ENCODE measurements around the gene TEP1.
"Not testable (repeated sequence)": the region's sequence is repeated elsewhere in the genome, so short reads cannot be mapped to it uniquely, and the experiment has no call there.

TEP1 gene

DNA sequence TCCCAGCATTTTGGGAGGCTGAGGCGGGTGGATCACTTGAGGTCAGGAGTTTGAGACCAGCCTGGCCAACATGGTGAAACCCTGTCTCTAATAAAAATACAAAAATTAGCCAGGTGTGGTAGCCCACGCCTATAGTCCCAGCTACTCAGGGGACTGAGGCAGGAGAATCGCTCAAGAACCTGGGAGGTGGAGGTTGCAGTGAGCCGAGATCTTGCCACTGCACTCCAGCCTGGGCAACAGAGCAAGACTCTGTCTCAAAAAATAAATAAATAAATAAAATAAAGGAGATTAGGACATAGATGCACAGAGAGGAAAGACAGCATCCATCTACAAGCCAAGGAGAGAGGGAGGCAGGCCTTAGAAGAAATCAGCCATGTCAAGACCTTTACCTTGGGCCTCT is 72.3 kb downstream of the TEP1 start:
- DNase-seq (ENCODE audit: low read depth), result not testable (repeated sequence)

DNA sequence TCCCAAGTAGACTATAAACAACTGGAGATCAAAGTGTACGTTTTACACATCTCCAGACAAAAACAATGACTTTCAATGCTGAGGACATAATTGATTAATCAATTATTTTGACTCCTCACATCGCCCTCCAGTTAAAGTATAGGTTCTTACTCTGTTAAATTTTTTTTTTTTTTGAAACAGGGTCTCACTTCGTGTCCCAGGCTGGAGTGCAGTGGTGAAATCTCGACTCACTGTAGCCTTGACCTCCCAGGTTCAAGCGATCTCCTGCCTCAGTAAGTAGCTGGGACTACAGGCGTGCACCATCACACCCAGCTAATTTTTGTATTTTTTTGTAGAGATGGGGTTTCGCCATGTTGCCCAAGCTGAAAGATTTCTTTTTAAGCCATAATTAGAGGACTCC is 79.3 kb downstream of the TEP1 start:
- DNase-seq (ENCODE audit: low read depth), result no peak

DNA sequence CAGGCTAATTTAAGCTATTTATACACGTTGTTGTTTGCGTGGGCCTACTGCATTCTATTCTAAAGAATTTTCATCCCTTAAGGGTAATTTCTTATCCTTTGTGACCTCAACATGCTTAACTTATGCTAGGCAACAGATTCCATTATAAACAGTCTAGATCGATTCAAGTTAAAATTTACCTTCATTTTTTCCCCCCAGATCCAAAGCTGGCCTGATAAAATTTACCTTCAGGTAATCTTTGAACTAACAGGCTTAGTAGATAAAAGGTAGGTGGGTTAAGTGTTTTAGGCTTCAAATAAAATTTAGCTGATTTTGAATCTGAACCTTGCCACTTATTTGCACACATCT is 79.8 kb downstream of the TEP1 start:
- no peak for DNase-seq (ENCODE audit: low read depth)

DNA sequence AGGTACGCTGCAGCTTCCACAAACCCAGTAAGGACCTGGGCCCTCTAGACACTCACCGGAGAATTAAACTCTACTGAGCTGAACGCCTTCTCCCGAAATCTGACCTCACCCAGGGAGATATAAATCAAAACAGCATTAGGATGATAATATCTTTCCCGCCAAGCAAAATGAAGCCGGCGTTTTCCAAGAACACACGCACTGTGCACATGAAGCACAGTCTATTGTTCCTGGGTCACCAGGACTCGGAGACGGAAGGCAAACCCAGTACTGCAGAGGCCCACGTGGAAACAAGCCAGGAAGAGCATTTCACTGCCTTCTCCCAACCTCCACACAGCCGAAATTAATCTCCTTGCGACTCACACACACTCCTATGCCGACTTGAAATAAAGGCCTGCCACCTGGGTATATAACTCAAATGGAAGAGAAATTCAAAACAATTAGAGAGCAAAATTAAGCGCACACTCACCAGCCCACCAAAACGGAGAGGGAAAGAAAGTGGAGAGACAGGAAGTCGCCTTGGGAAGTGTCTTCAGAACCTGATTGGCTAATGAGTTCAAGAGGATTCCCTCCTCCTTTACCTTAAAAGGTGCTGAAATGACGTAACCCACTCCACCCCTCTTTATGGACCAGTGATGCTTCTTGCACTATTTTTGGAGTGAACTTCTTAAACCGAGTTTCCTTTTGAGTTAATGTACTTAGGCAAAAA is 80.4 kb downstream of the TEP1 start, which contains the start of gene CCNB1IP1:
TSS of gene CCNB1IP1 (minus strand) at position 492 of the 706 bp plus-strand sequence. CDS start 16,756 bp downstream, outside the sequence.
- peak; percentile 78 for DNase-seq (ENCODE audit: low read depth)

DNA sequence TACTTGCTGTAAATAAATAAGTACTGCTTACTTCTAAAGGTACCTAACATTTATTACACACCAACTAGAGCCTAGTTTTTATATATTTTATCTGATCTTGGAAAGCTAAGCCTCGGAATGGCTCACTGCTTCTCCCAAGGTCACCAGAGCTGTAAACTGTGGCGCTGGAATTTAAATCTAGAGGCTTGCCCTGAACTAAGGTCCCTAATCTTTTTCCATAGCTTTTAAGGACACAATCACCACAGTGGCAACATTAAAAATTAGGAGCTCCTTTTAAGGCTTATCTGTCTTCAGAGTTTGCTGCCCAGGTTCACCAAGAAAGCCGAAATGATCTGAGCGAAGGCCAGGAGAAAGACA is 80.9 kb downstream of the TEP1 start:
- no peak for DNase-seq (ENCODE audit: low read depth)

DNA sequence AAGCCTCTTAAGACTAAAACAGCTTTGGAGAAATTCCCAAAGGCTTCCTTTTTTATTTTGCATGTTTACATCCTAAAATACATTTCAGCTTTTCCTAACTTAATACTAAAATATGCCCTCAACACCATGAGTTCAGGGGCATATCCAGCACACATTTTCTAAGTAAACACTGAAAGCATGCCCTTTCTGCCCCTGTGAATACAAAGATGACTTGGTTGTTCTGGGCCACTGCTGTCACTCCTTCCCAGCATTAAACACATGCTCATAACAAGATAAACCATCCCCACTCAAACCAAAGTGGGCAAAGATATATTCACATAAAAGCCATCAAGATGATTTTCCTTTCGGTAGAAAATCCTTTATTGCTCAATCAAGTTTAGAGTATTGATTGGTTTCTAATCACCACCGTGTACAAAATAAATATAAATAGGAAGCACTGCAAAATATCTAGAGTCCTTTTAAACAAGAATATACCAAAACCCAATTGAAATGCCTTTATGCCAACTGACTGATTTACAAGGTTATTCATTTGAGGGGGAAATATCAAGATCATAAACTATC is 82.2 kb downstream of the TEP1 start:
- no peak for DNase-seq (ENCODE audit: low read depth)

DNA sequence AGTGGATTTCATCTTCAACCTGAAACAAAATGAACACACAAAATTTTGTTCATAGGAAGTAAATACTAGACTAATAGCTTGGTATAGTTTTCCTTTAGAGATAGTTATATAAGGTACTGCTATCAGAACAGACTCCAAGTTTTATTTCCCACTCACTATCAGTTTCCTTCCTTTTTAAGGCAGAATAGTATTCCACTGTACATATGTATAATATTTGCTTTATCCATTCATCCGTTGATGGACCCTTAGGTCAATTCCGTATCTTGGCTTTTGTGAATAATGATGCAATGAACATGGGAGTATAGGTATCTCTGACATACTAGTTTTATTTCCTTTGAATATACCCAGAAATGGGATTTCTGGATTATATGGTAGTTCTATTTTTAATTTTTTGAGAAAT is 83.9 kb downstream of the TEP1 start:
- DNase-seq (ENCODE audit: low read depth), result no peak

DNA sequence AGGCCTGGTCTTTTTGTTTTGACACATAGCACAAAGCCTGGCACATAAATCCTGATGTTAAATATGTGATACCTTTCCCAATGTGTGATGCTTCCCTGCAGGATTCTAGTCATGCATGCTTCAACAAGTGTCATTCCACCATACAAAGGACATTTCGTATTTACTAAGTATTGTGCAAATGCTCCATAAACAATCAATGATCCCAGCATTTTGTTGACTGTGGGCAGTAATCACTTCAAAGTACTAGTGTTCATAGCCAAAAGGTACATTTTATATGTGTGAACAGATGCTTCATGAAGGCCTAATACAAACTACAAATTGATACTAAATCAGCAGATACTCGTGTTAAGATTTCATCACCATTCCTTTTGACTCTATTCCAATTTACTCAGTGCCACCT is 84.6 kb downstream of the TEP1 start:
- DNase-seq (ENCODE audit: low read depth), result no peak

DNA sequence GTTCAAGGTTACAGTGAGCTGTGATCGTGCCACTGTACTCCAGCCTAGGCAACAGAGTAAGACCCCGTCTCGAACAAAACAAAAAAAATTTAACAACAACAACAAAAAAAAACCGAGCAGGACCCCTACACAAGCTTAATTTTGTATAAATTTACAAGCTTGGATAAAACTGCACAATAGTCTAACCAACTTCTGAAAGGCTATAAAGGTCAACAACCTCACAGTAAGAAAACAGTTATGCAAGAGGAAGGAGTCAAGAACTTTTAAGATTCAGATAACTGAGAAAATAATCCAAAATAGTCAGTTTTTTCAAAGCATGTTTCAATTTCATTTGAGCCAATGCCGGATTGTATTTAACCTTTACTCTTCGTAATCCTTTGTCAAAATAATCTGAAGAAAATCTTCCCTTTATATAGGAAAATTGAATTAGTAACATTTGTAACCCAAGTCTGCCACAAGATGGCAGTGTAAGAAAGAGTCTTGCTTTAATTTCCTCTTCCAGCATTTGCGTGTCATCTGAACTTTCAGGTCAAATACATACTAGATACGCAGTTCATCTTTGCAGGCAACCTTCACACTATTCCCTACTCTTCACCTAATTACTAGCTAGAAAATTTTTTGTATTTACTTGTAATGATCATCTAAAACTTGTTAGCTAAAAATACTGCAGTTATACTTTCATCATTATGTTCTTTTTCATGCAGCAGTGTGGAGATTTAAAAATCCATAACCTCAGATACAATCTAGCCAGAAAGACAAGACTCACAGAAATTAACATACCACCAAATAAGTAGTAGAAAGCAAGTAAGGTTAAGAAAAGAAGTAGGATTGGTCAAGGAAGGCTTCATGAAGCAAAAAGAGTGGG is 86.1 kb downstream of the TEP1 start:
- DNase-seq (ENCODE audit: low read depth), result no peak

DNA sequence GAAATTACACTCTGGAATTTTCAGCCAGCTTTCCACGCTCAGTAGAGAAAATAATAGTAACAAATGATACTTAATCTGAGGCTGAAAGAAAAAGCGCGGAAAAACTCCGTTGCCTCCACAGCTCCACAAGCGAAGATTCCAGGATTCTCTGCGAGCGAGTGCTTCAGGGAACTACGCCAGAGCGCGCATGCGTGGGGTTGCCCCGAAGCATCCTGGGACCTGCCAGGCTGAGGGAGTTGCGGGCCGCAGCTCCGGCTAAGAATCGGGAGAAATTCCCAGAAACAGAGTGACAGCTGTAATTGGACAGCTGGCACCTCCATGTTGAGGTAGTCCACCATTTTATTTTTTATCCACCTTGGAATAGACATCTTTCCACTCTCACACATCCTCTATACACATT is 95.6 kb downstream of the TEP1 start:
- no peak for DNase-seq (ENCODE audit: low read depth)
